Thyroid gland (tissue), 4 donors: ENCODE results near the gene SPATA2L.

Source experiments
- CTCF ChIP-seq, 6 experiments: fragments of 200-600 bp in 3 of 6; fragments of 450-650 bp in 3 of 6; sonication (generic) in 3 of 6; IDR thresholded peaks; one replicate each; pipeline ENCODE4 v1.5.1; 2016 to 2019; ENCODE audit warnings: antibody characterized with exemption in 6 of 6, mild to moderate bottlenecking in 2 of 6, inconsistent platforms in 1 of 6, moderate library complexity in 1 of 6
- POLR2A ChIP-seq, 2 donors: fragments of 450-650 bp; IDR thresholded peaks; one replicate each; pipeline ENCODE4 v1.6.1; 2017; ENCODE audit warnings: antibody characterized with exemption in 2 of 2, mild to moderate bottlenecking in 2 of 2, moderate library complexity in 1 of 2

- no peak for TF ChIP-seq POLR2A (IDR thresholded peaks at IDR 0.05)
- TF ChIP-seq CTCF (IDR thresholded peaks at IDR 0.05), result no peak
Observed at GRCh38 chr16:89668790-89669158, 32.7 kb downstream of the SPATA2L start.
